Choroid plexus epithelial cell (primary cell): Measurements from ENCODE around the gene MAP3K7CL.

Experiments used
- DNase-seq: peaks from one replicate; pipeline ENCODE4 v3.0.0-alpha.2; 2010; ENCODE audit warnings: low read depth
- H3K4me3 ChIP-seq: 2 replicates; pipeline ENCODE4 v1.5.1; 2011; ENCODE audit warnings: low read depth, mild to moderate bottlenecking, control low read depth, low read length, moderate library complexity
- CTCF ChIP-seq: conservative IDR thresholded peaks from 2 replicates; pipeline ENCODE4 v1.5.1; 2011; ENCODE audit warnings: low read depth, mild to moderate bottlenecking, control low read depth, inconsistent platforms, low read length, moderate library complexity

MAP3K7CL gene

GRCh38 chr21:29182691-29183092 is 52.2 kb downstream of the MAP3K7CL start:
- DNase-seq, result peak; percentile 53
- H3K4me3 ChIP-seq, result no peak overlapping the region
- TF ChIP-seq CTCF, result no peak

- DNase-seq, result no peak
- H3K4me3 ChIP-seq, result no peak overlapping the region
- no peak for TF ChIP-seq CTCF
Observed at GRCh38 chr21:29184037-29184436, 53.6 kb downstream of the MAP3K7CL start.

GRCh38 chr21:29185172-29185571 is 54.7 kb downstream of the MAP3K7CL start:
- peak; percentile 63 for DNase-seq
- H3K4me3 ChIP-seq, result no peak overlapping the region
- no peak for TF ChIP-seq CTCF

- no peak overlapping the region for H3K4me3 ChIP-seq
- DNase-seq, result no peak
- TF ChIP-seq CTCF, result no peak
Observed at GRCh38 chr21:29185633-29186032, 55.2 kb downstream of the MAP3K7CL start.

GRCh38 chr21:29186246-29186645 is 55.8 kb downstream of the MAP3K7CL start:
- DNase-seq, result no peak
- no peak for TF ChIP-seq CTCF
- no peak overlapping the region for H3K4me3 ChIP-seq

- DNase-seq, result peak; percentile 92
- TF ChIP-seq CTCF, result no peak
- no peak overlapping the region for H3K4me3 ChIP-seq
Observed at GRCh38 chr21:29187944-29188343, 57.5 kb downstream of the MAP3K7CL start.

- TF ChIP-seq CTCF, result no peak
- no peak overlapping the region for H3K4me3 ChIP-seq
- DNase-seq, result peak; percentile 50
Observed at GRCh38 chr21:29189353-29189752, 58.9 kb downstream of the MAP3K7CL start.
